GM18519 (cell line): ENCODE results near the gene CCL2.

ENCODE experiments used
- ATAC-seq: cut with Tn5 transposase; IDR thresholded peaks from one replicate; pipeline ENCODE4 v1.9.1; 2021; ENCODE audit warnings: mild to moderate bottlenecking, moderate library complexity; ENCODE audit not compliant: unreplicated experiment, low FRiP score

The CCL2 gene

DNA sequence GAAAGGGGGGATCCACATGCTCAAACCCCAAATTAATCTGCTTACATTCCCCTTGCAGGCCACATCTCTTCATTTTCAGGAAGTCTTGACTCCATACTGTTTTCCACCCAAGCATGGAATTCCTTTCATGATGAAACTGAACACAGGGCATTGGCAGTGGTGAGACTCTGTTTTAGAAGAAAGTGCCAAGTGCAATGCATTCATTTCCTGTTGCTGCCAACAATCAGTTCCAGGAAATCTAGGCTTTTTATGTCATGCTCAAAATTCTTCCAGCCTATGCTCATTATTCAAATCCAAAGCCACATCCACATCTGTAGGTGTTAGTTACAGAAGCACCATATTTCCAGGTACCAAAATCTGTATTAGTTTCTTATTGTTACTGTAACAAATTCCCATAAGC, 4.1 kb downstream of the CCL2 start:
- ATAC-seq = no peak

DNA sequence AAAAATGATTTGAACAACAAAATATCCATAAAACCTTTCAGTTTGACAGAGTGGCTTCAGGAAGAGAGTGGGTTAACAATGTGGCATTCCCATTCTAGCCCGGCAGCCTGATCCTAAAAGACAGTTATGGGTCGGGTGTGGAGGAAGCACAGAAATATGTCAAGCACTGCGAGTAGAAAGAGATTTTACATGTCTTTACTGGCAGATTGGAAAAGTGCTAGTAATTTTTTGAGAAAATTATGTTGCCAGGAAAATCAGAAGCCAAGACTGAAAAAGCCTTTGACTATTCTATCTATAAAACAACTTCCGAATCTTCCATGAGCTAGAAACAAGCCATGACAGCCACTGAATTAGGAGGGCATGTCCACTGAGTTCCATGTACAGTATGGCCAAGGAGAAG, 5.8 kb downstream of the CCL2 start:
- ATAC-seq = no peak

- no peak for ATAC-seq
These were observed 6.7 kb downstream of the CCL2 start for GRCh38 chr17:34261568-34262337.

DNA sequence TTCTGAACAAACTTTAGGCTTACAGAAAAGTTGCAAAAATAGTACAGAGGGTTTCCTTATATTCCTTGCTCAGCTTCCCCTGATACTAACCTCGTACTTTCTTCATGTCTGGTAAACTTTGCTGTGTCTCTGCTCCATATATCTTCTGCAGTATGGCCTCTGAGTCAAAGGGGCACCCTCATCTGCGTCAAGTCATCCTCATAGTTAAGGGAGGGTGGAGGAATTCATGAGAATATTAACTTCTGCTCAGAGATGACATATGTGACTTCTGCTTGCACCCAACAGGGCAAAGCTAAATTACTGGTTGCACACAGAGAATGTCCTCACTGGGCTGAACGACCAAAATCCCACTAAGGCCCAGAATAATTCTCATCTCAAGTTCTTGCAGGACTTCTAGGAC, 10.6 kb downstream of the CCL2 start:
- ATAC-seq = no peak

GRCh38 chr17:34269969-34270368, 14.9 kb downstream of the CCL2 start, which contains the start of gene CCL7:
CCL7 (plus strand) TSS chr17:34270221; CDS start chr17:34270291, 70 bp downstream.
- no peak for ATAC-seq

GRCh38 chr17:34275881-34276280, 20.8 kb downstream of the CCL2 start:
- ATAC-seq = no peak

- no peak for ATAC-seq
These were observed 21.7 kb downstream of the CCL2 start for GRCh38 chr17:34276826-34277225.

DNA sequence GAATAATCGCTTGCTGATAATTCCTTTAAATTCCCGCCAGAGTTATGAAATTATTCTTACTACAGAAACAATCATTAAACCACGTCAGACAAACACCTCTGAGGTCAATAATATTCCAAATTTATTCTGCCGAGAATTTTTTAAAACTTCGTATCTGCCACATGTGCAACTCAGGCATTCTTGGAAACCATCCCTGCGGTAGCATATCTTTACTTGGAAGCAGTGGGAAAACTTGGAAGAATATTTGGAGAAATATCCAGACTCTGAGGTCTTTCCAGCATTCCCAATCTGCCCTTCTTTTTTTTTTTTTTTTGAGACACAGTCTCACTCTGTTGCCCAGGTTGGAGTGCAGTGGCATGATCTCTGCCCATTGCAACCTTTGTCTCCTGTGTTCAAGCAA, 28.5 kb downstream of the CCL2 start:
- ATAC-seq = no peak

- ATAC-seq = no peak
These were observed 30.3 kb downstream of the CCL2 start, which contains the start of gene CCL11 for GRCh38 chr17:34285286-34285792. CCL11 (plus strand) TSS chr17:34285742; CDS start chr17:34285809, 67 bp downstream.

- no peak for ATAC-seq
These were observed 32.8 kb downstream of the CCL2 start for GRCh38 chr17:34287875-34288274.

DNA sequence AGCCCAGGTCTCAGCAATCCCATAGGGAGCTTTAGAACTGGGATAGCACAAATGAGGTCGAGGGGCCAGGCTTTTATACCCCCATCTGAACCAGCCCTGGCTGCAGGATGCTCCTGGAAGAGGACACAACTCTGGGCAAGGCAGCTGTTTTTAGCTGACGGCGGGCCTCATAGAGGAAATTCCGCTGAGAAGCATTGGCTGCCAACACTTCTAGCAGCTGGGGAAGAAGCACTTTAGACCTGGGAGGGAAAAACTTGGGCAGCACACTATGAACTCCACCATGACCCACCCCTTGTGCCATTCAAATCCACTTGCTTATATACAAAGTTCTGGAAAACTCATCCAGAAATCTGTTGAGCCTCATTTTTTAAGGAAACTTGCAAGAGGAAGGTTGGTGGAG, 35.5 kb downstream of the CCL2 start:
- no peak for ATAC-seq

GRCh38 chr17:34291721-34292348, 36.8 kb downstream of the CCL2 start:
- no peak for ATAC-seq

- no peak for ATAC-seq
These were observed 43.9 kb downstream of the CCL2 start for GRCh38 chr17:34299027-34299426.

DNA sequence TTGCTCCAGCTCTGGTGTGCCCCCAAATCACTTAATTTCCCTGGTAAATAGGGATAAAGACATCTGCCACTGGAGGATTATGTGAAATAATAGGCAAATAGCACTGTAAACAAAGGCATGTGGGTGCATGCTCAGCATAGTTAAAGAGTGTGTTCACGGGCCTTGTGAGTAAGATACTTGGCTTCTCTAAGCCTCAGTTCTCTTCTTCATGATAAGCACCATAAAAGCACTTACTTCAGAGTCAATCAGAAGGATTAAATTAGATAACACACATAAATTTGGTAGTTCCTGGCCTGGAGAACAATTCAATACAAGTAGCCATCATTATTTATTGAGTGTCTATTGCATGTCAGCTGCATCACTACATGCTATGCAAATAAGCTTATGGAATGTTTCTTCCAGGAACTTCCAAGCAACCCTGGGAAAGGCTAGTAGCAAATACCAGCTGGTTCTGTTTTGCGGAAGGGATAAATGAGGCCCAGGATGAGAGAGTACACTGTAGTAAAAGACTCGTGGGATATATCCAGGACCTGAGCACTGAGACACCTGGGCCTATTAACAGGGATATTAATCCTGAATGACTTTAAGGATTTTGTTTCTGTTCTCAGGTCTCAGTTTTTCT, 45.0 kb downstream of the CCL2 start:
- ATAC-seq = no peak

- no peak for ATAC-seq
These were observed 45.7 kb downstream of the CCL2 start for GRCh38 chr17:34300652-34301370.

DNA sequence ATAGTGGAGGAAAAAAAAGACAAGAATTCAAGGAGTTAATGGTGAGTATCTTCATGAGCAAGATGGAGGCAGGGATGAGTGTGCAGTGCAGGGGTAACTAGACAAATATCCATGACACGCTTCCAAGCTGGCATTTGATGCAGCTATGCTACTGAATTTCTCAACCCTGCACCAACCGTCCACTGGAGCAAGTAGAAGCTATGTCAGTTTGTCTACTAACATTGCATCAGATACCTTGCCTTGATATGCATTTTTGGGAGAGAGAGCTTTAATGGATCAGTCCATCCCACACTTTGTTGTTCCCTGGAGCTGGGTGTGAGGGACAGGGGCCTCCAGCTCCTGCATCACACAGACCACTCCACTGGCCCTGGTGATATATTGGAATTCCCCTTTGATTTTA, 46.9 kb downstream of the CCL2 start:
- no peak for ATAC-seq

- no peak for ATAC-seq
These were observed 47.6 kb downstream of the CCL2 start for GRCh38 chr17:34302636-34303035.

DNA sequence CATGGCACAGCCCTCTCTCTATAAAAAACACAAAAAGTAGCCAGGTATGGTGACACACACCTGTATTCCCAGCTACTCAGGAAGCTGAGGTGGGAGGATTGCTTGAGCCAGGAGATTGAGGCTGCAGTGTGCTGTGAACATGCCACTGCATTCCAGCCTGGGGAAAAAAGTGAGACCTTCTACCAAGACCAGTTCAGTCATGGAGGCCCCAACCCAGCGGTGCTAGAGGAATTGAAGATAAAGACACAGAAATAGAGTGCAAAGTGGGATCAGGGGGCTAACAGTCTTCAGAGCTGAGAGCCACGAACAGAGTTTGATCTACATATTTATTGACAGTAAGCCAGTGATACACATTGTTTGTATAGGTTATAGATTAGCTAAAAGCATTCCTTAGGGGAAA, 48.5 kb downstream of the CCL2 start:
- no peak for ATAC-seq

- no peak for ATAC-seq
These were observed 50.0 kb downstream of the CCL2 start for GRCh38 chr17:34305061-34305460.

DNA sequence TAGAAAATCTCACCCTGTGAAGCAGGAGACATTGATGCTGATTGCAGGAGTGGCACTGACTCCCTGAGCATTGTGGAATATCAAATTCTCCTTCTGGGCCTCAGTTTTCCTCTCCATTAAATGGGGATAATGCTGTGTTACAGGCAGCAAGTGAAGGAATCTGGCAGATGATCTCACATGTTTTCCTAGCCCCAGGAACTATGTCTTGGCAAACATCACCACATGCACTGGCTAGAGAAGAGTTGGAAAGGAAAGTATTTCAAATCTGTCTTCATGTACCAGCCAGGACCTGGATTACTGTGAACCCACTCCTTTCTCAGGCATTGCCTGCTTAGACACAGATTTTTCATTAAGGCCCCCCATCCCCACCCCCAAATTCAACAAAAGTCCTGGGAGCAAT, 50.5 kb downstream of the CCL2 start:
- ATAC-seq = no peak

- no peak for ATAC-seq
These were observed 51.4 kb downstream of the CCL2 start for GRCh38 chr17:34306466-34306865.
